Measurements from ENCODE around the gene GJA4. TPM values are rescaled to one million over a fixed set of nuclear protein-coding genes. Genes with fewer than 3 reads are reported as not detected.

Gene GJA4
- 5.2 TPM for polyA plus RNA-seq (2013, experiment 1 of 2)
- 15.2 TPM for polyA plus RNA-seq (2013, experiment 2 of 2)

- Histone ChIP-seq H3K9ac (ENCODE audit: low read depth, low read length) (peak within 1 kb of the TSS; percentile 32; the same call in 1 of the 2 replicates), H3K27ac (ENCODE audit: low read depth, low read length) (no peak within 1 kb of the TSS), H3K36me3 (ENCODE audit: insufficient read depth, low read length) (no peaks in the 10 kb centered on the region), H3K9me3 (ENCODE audit: insufficient read depth, low read depth, low read length) (no peaks in the 10 kb centered on the region), H3K27me3 (ENCODE audit: insufficient read depth, low read length) (peaks cover 30% of the 10 kb centered on the region), H3K4me1 (ENCODE audit: insufficient read depth, low read length) (peaks cover 15% of the 10 kb centered on the region), H3K4me3 (ENCODE audit: low read length) (peak within 1 kb of the TSS; percentile 50)
- 10% methylated on average over 37 of the region's 45 CpGs for WGBS
Measured at GRCh38 chr1:34792868-34793727, at the start of gene GJA4. Gene GJA4, plus strand, starts transcription at chr1:34792999. Its CDS starts 1,215 bp downstream, at chr1:34794214.

GRCh38 chr1:34743775-34744174, 49.0 kb upstream of the GJA4 start:
- 92% methylated on average over 6 of the region's 6 CpGs for WGBS
- peaks cover 13% of the 10 kb centered on the region for H3K27me3 ChIP-seq (ENCODE audit: insufficient read depth, low read length)
- no peak overlapping the region for H3K27ac ChIP-seq (ENCODE audit: low read depth, low read length)
- H3K4me3 ChIP-seq (ENCODE audit: low read length), result no peak overlapping the region
- H3K9me3 ChIP-seq (ENCODE audit: insufficient read depth, low read depth, low read length), result no peaks in the 10 kb centered on the region
- H3K36me3 ChIP-seq (ENCODE audit: insufficient read depth, low read length), result no peaks in the 10 kb centered on the region
- peaks cover 4% of the 10 kb centered on the region; the same call in 1 of the 2 replicates for H3K4me1 ChIP-seq (ENCODE audit: insufficient read depth, low read length)
- no peak overlapping the region for H3K9ac ChIP-seq (ENCODE audit: low read depth, low read length)

GRCh38 chr1:34744851-34745250, 47.9 kb upstream of the GJA4 start:
- H3K27me3 ChIP-seq (ENCODE audit: insufficient read depth, low read length), result peaks cover 13% of the 10 kb centered on the region
- peaks cover 6% of the 10 kb centered on the region for H3K4me1 ChIP-seq (ENCODE audit: insufficient read depth, low read length)
- WGBS, result 88% methylated on average over 3 of the region's 3 CpGs
- H3K9ac ChIP-seq (ENCODE audit: low read depth, low read length), result no peak overlapping the region
- H3K27ac ChIP-seq (ENCODE audit: low read depth, low read length), result no peak overlapping the region
- no peak overlapping the region for H3K4me3 ChIP-seq (ENCODE audit: low read length)
- no peaks in the 10 kb centered on the region for H3K9me3 ChIP-seq (ENCODE audit: insufficient read depth, low read depth, low read length)
- no peaks in the 10 kb centered on the region for H3K36me3 ChIP-seq (ENCODE audit: insufficient read depth, low read length)

GRCh38 chr1:34745666-34746065, 47.1 kb upstream of the GJA4 start:
- Histone ChIP-seq H3K9ac (ENCODE audit: low read depth, low read length) (no peak overlapping the region), H3K4me1 (ENCODE audit: insufficient read depth, low read length) (peaks cover 8% of the 10 kb centered on the region), H3K4me3 (ENCODE audit: low read length) (no peak overlapping the region), H3K36me3 (ENCODE audit: insufficient read depth, low read length) (no peaks in the 10 kb centered on the region), H3K9me3 (ENCODE audit: insufficient read depth, low read depth, low read length) (no peaks in the 10 kb centered on the region), H3K27me3 (ENCODE audit: insufficient read depth, low read length) (peaks cover 13% of the 10 kb centered on the region), H3K27ac (ENCODE audit: low read depth, low read length) (no peak overlapping the region)
- 81% methylated on average over 5 of the region's 5 CpGs for WGBS

- Histone ChIP-seq H3K36me3 (ENCODE audit: insufficient read depth, low read length) (no peaks in the 10 kb centered on the region), H3K27ac (ENCODE audit: low read depth, low read length) (no peak overlapping the region), H3K9ac (ENCODE audit: low read depth, low read length) (no peak overlapping the region), H3K4me3 (ENCODE audit: low read length) (no peak overlapping the region), H3K4me1 (ENCODE audit: insufficient read depth, low read length) (peaks cover 8% of the 10 kb centered on the region), H3K9me3 (ENCODE audit: insufficient read depth, low read depth, low read length) (no peaks in the 10 kb centered on the region), H3K27me3 (ENCODE audit: insufficient read depth, low read length) (peaks cover 13% of the 10 kb centered on the region)
- 96% methylated on average over 4 of the region's 4 CpGs for WGBS
Measured at GRCh38 chr1:34746101-34746500, 46.7 kb upstream of the GJA4 start.

- peaks cover 6% of the 10 kb centered on the region for H3K27me3 ChIP-seq (ENCODE audit: insufficient read depth, low read length)
- peaks cover 8% of the 10 kb centered on the region for H3K4me1 ChIP-seq (ENCODE audit: insufficient read depth, low read length)
- H3K9me3 ChIP-seq (ENCODE audit: insufficient read depth, low read depth, low read length), result no peaks in the 10 kb centered on the region
- 85% methylated on average over 13 of the region's 18 CpGs for WGBS
- H3K9ac ChIP-seq (ENCODE audit: low read depth, low read length), result no peak overlapping the region
- H3K36me3 ChIP-seq (ENCODE audit: insufficient read depth, low read length), result no peaks in the 10 kb centered on the region
- H3K4me3 ChIP-seq (ENCODE audit: low read length), result no peak overlapping the region
- no peak overlapping the region for H3K27ac ChIP-seq (ENCODE audit: low read depth, low read length)
Measured at GRCh38 chr1:34746785-34747637, 45.8 kb upstream of the GJA4 start.

GRCh38 chr1:34747638-34747941, 45.2 kb upstream of the GJA4 start:
- 88% methylated on average over 5 of the region's 6 CpGs for WGBS
- 0 out of 2 replicates have a peak, but pooled peaks cover under 1% of the 10 kb centered on the region for H3K27me3 ChIP-seq (ENCODE audit: insufficient read depth, low read length)
- no peak overlapping the region for H3K9ac ChIP-seq (ENCODE audit: low read depth, low read length)
- no peak overlapping the region for H3K4me3 ChIP-seq (ENCODE audit: low read length)
- H3K36me3 ChIP-seq (ENCODE audit: insufficient read depth, low read length), result no peaks in the 10 kb centered on the region
- H3K9me3 ChIP-seq (ENCODE audit: insufficient read depth, low read depth, low read length), result no peaks in the 10 kb centered on the region
- H3K4me1 ChIP-seq (ENCODE audit: insufficient read depth, low read length), result peaks cover 8% of the 10 kb centered on the region
- H3K27ac ChIP-seq (ENCODE audit: low read depth, low read length), result no peak overlapping the region

GRCh38 chr1:34749992-34750391, 42.8 kb upstream of the GJA4 start:
- Histone ChIP-seq H3K9me3 (ENCODE audit: insufficient read depth, low read depth, low read length) (no peaks in the 10 kb centered on the region), H3K4me1 (ENCODE audit: insufficient read depth, low read length) (peaks cover 8% of the 10 kb centered on the region), H3K9ac (ENCODE audit: low read depth, low read length) (no peak overlapping the region), H3K4me3 (ENCODE audit: low read length) (no peak overlapping the region), H3K27ac (ENCODE audit: low read depth, low read length) (no peak overlapping the region), H3K36me3 (ENCODE audit: insufficient read depth, low read length) (no peaks in the 10 kb centered on the region), H3K27me3 (ENCODE audit: insufficient read depth, low read length) (no peaks in the 10 kb centered on the region)
- 46% methylated on average over 8 of the region's 8 CpGs for WGBS

- Histone ChIP-seq H3K27me3 (ENCODE audit: insufficient read depth, low read length) (no peaks in the 10 kb centered on the region), H3K4me1 (ENCODE audit: insufficient read depth, low read length) (peaks cover 8% of the 10 kb centered on the region), H3K4me3 (ENCODE audit: low read length) (no peak overlapping the region), H3K9ac (ENCODE audit: low read depth, low read length) (no peak overlapping the region), H3K36me3 (ENCODE audit: insufficient read depth, low read length) (no peaks in the 10 kb centered on the region), H3K9me3 (ENCODE audit: insufficient read depth, low read depth, low read length) (no peaks in the 10 kb centered on the region), H3K27ac (ENCODE audit: low read depth, low read length) (no peak overlapping the region)
- 95% methylated on average over 5 of the region's 5 CpGs for WGBS
Measured at GRCh38 chr1:34750610-34751009, 42.2 kb upstream of the GJA4 start.

- Histone ChIP-seq H3K4me3 (ENCODE audit: low read length) (no peak overlapping the region), H3K9ac (ENCODE audit: low read depth, low read length) (no peak overlapping the region), H3K9me3 (ENCODE audit: insufficient read depth, low read depth, low read length) (no peaks in the 10 kb centered on the region), H3K27me3 (ENCODE audit: insufficient read depth, low read length) (no peaks in the 10 kb centered on the region), H3K36me3 (ENCODE audit: insufficient read depth, low read length) (no peaks in the 10 kb centered on the region), H3K4me1 (ENCODE audit: insufficient read depth, low read length) (peaks cover 8% of the 10 kb centered on the region), H3K27ac (ENCODE audit: low read depth, low read length) (no peak overlapping the region)
- 90% methylated on average over 3 of the region's 3 CpGs for WGBS
Measured at GRCh38 chr1:34753163-34753562, 39.6 kb upstream of the GJA4 start.

- H3K27me3 ChIP-seq (ENCODE audit: insufficient read depth, low read length), result no peaks in the 10 kb centered on the region
- WGBS, result 85% methylated on average over 12 of the region's 13 CpGs
- H3K4me3 ChIP-seq (ENCODE audit: low read length), result no peak within 1 kb of the TSS
- no peak within 1 kb of the TSS for H3K9ac ChIP-seq (ENCODE audit: low read depth, low read length)
- H3K27ac ChIP-seq (ENCODE audit: low read depth, low read length), result no peak within 1 kb of the TSS
- no peaks in the 10 kb centered on the region for H3K9me3 ChIP-seq (ENCODE audit: insufficient read depth, low read depth, low read length)
- H3K36me3 ChIP-seq (ENCODE audit: insufficient read depth, low read length), result no peaks in the 10 kb centered on the region
- H3K4me1 ChIP-seq (ENCODE audit: insufficient read depth, low read length), result peaks cover under 1% of the 10 kb centered on the region; the same call in 1 of the 2 replicates
Measured at GRCh38 chr1:34754964-34755637, 37.7 kb upstream of the GJA4 start, which contains the start of gene GJB5. Gene GJB5, plus strand, starts transcription at chr1:34755047. Its CDS starts 2,284 bp downstream, at chr1:34757331.

All from HUES64 (cell line).